HG02588 (cell line): Measurements from ENCODE around the gene PADI1.

Experiments used
- ATAC-seq: cut with Tn5 transposase; IDR thresholded peaks from one replicate; pipeline ENCODE4 v1.9.1; 2021; ENCODE audit warnings: mild to moderate bottlenecking, moderate library complexity; ENCODE audit not compliant: unreplicated experiment

PADI1 gene

GRCh38 chr1:17196496-17197185 is 8.3 kb upstream of the PADI1 start:
- ATAC-seq = no peak

- ATAC-seq = no peak
Observed at GRCh38 chr1:17197696-17198095, 7.2 kb upstream of the PADI1 start.

GRCh38 chr1:17198476-17199258 is 6.3 kb upstream of the PADI1 start:
- ATAC-seq = no peak

GRCh38 chr1:17199267-17200044 is 5.5 kb upstream of the PADI1 start:
- no peak for ATAC-seq

GRCh38 chr1:17200246-17200645 is 4.7 kb upstream of the PADI1 start:
- ATAC-seq = no peak

DNA sequence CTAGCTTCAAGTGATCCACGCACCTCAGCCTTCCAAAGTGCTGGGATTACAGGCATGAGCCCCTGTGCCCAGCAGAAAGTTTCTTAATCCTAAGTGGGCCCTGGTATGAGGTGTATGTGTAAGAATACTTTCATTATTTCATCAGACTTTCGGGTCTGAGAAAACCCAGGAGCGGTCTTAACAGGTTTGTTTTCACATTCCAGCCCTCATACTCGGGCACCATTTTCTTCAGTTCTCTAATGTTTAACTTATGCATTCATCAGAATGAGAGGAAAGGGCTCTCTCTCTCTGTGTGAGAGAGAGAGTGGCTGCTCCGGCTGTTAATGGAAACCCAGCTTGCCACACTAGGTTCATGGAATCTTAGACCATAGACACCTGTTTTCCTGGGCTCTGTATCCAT is 4.2 kb upstream of the PADI1 start:
- no peak for ATAC-seq

DNA sequence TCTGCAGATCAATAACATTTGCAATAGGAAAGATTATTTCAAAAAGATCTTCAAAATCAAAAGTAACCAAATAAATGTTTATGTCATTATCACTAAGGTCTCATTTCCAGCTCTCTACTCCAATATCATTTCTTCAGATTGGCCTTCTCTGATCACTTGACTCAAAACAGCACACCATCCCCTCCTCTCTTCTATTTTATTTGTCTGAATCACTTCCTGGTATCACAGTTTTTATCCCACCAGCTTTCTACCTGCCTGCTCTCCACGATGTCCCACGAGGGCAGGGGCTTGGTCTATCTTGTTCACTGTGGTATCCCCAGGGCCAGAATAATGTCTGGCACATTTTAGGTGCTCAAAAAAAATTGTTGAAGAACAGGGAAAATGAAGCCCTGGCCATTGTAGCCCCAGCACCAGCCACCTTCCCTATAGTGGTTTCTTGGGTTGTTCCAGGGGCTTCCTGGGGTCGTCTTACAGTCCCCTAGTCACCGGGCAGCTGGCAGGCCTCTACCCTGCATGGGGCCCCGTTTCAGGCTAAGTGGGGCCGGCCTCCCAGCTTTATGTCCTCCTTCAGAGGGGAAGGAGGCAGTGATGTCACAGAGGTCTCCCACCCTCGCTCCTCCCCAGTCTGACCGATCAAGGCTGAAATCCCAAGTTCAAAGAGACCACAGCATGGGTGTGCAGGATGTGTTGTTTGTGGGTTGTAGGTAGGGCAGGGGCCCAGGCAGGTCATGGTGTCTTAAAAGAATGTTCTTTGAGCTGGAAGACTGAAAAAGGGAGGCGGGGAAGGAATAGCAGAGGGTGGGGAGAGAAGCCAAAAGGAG is 3.5 kb upstream of the PADI1 start:
- ATAC-seq = no peak

DNA sequence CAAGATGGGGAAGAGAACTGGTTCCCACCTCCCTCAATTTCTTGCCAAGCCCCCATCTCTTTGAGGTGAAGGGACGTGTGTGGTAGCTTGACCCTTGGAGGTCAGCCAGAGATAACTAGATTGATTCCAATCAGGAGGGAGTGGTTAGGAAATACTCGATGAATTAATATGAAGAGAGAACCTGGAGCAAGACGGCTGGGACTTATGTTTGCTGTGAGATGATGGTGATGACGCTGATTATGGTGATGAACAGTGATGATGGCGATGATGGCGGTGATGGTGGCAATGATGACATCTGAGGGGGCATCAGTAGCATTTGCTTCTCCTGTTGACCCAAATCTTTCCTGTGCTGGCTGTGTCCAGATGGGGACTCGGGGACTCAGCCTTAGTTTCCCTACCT is 724 bp downstream of the PADI1 start:
- no peak for ATAC-seq

DNA sequence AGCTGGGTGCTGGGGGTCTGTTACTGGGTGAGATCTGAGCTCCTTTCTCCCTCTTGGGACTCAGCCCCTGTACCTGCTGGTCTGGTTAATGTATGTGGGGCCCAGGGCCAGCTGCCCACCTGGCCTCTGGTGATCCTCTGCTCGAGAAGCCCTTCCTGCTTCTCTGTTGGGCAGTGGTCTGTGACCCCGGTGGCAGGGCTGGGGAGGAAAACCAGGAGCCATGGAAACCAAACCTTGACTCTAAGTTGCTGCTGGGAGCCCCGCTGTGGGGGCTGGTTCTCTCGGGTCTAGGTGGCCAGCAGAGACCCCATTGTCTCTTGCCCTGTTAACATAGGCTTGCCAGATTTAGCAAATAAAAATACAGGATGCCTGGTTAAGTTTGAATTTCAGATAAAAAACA is 1.3 kb downstream of the PADI1 start:
- no peak for ATAC-seq

DNA sequence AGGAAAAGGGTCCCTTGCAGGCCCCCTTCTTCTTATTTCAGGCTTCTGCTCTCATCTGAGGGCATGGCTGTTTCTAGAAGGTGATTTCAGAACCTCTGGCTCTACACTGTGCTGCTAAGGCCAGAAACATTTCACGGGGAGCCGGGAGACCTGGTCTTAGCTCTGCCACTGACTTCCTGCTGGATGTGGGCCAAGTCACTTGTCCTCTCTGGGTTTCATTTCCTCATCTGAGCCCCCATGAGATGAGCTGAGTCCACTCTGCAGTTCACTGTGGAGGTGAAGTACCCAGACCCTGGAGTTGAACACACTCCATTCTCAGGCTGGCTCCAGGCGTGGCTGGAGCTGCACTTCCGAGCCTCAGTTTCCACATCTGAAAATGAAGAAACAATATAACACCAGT is 2.1 kb downstream of the PADI1 start:
- peak; percentile 50 for ATAC-seq

DNA sequence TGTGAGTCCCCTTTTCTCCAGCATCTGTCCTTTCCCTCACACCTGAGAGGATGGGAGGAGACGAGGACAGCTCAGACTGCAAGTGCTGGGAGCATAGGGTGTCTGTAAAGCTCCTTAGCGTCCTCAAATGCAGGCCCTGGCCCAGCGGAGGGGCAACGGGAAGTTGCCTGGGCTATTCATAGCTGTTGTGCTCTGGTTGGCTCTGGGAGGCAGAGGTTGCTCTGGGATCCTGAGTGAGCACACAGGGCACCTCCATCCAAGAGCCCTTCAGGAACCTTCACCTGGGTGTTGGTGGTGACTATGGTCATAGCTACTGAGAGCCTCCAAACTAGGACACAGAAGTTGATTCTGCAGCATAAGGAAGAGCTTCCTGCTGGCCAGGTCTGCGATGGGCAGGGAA is 2.6 kb downstream of the PADI1 start:
- no peak for ATAC-seq

GRCh38 chr1:17207966-17208418 is 3.1 kb downstream of the PADI1 start:
- ATAC-seq = no peak

DNA sequence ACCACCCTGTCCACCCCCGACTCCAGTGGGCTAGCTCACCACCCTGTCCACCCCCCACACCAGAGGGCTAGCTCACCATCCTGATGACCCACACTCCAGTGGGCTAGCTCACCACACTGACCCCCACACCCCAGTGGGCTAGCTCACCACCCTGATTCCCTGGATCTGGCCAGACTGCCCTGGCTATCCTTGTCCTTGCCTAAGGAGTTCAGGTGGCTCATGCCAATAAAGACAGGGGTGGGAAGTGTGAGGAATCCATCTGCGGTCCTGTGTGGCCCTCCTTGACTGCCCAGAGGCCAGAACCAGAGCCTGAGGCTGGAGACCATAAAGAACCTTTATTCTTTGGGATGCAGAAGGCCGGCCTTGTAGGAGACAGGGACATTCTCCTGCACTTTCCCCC is 3.6 kb downstream of the PADI1 start:
- ATAC-seq = no peak

- ATAC-seq = no peak
Observed at GRCh38 chr1:17209430-17209829, 4.5 kb downstream of the PADI1 start.

- ATAC-seq = no peak
Observed at GRCh38 chr1:17210176-17210575, 5.2 kb downstream of the PADI1 start.

DNA sequence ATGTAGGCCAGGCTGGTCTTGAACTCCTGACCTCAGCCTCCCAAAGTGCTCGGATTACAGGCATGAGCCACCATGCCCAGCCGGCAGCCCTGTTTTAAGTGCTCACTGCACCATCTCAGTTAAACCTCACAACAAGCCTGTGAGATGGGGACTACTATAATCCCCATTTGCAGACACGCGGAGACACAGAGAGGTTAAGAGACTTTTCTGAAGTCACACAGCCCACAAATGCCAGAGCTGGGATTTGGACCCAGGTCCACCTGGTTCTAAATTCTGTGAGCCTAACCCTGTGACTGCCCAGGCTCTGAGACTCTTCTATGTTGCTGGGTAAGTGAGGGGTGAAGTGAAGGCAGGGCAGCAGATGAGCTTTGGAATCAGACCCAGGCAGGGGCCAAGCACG is 6.4 kb downstream of the PADI1 start:
- no peak for ATAC-seq

GRCh38 chr1:17212009-17212408 is 7.1 kb downstream of the PADI1 start:
- ATAC-seq = no peak

DNA sequence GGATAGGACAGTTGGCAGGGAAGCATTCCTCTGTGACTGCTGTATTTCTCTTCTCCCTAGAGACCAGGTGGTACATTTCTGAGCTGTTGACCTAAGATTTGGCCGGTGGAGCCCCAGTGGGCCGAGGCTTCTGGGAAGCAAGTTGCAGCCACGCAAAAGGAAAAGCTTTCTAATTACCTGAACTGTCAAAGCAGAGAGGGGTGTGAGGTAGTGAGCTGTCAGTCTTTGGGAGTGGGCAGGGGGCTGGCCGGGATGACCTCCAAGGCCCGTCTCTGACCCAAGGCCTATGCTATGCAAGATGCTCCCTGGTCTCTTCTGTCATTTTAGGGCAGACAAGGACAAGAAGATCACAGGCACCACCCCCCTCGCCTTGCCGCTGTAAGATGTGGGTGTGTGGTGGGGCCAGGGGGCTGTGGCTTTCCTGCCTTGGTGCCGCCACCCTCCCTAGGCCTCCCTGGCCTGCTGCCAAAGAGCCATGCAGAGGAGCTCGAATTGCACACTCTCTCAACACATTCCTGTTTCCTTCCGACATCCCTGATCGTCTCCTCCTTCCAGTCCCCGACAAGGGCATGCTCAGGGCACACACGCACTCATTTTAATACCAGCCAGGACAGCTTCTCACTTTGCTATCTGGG is 7.7 kb downstream of the PADI1 start:
- no peak for ATAC-seq

DNA sequence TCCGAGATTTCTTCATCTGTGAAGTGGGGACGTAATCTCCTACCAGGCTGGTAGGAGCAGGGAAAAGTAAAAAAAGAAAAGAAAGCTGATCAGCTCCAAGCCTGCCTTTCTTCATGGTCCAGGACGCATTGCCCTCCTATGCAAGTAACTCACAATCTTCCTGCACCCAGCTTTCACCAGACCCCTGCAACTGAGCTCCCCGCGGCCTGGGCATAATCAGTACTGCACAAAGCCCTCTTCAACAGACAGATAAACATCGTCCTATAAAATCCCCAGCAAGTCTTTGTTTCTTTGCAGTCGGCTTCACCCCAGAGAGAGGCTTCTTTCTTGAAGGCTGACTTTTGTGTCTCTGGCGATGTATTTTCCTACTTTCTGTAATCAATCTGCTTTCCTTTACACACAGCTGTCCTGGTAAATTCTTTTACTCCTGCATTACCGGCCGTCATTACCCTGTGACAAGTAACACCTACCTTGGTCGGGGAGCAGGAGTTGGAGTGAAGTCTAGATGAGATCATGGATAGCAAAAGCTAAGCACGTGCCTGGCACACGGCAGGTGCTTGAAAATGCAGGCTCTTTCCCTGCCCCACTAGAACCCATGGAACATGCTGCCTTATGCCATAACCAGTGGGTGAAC is 8.3 kb downstream of the PADI1 start:
- ATAC-seq = no peak

GRCh38 chr1:17213782-17214148 is 8.8 kb downstream of the PADI1 start:
- no peak for ATAC-seq
